ENCODE data around the gene POLA1. TPM values are rescaled to one million over a fixed set of nuclear protein-coding genes. Genes with fewer than 3 reads are reported as not detected.

The POLA1 gene
- total RNA-seq, 1 experiment from 2014 or later, result 13.6 TPM

- no peak for DNase-seq (ENCODE audit: low read depth)
- in situ Hi-C loops (cut with HindIII; ENCODE audit: low pct_unique_long_range_greater_than_20kb, low sequenced_read_pairs), result no loop called here
These were observed 231.7 kb downstream of the POLA1 start for GRCh38 chrX:24925430-24925829.

- DNase-seq (ENCODE audit: low read depth), result no peak
- in situ Hi-C loops (cut with HindIII; ENCODE audit: low pct_unique_long_range_greater_than_20kb, low sequenced_read_pairs), result no loop called here
These were observed 233.7 kb downstream of the POLA1 start for GRCh38 chrX:24927372-24927771.

GRCh38 chrX:24928114-24928513, 234.4 kb downstream of the POLA1 start:
- in situ Hi-C loops (cut with HindIII; ENCODE audit: low pct_unique_long_range_greater_than_20kb, low sequenced_read_pairs), result no loop called here
- DNase-seq (ENCODE audit: low read depth), result no peak

DNA sequence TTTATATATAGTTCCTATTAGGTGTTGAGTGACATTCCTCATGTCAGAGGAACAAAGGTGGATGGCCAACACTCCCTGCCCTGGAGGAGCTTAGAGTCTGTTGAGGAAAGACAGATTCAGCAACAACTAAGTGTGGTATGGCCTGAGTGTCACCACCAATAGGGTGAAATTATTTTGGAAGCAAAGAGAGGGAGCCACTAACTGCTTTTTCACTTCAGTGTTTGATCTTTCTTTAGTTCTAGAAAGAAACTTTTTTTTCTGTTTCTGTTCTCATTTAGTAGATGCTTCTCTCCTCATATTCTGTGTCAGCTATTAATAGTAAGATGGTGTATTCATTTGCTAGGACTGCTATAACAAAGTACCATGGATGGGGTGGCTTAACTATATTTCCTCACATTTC, 240.6 kb downstream of the POLA1 start:
- in situ Hi-C loops (cut with HindIII; ENCODE audit: low pct_unique_long_range_greater_than_20kb, low sequenced_read_pairs), result no loop called here

DNA sequence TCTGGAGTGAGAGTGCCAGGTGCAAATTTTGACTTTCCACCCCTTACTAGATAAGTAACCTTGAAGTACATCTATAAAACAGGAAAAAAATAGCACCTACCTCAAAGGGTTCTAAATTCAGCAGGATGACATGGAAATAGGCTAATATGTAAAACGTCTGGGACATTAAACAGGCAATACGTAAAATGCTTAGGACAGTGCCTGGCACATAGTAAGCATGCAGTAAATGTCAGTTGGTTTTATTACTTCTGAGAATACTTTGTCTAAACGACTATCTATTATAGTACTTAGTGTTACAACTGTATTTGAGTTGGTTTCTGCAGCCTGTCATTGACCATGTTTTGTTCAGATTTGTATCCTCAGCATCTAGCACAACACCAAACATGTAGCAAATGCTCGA, 251.3 kb downstream of the POLA1 start:
- in situ Hi-C loops (cut with HindIII; ENCODE audit: low pct_unique_long_range_greater_than_20kb, low sequenced_read_pairs), result no loop called here
- DNase-seq (ENCODE audit: low read depth), result no peak

More for the DNA sequence above, 240.6 kb downstream of the POLA1 start:
- DNase-seq (ENCODE audit: low read depth), result no peak

DNA sequence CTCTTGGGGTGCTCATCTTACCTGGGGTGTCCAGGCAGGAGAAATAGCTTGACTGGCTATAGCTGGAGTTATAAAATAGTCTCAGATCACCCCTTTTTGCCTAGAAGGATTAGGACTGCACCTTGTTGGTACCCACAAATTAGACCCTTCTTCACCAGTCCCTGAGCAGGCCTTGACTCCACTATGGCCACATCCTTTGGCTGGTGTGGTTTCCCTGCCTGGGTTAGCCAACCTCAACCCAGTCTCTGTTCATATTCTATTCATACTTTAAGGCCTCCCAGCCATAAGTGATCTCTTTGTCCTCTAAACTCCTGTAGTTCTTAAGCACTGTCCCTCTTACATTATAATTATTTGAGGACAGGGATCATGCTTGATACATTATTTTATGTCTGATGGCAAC, 252.7 kb downstream of the POLA1 start:
- no peak for DNase-seq (ENCODE audit: low read depth)
- in situ Hi-C loops (cut with HindIII; ENCODE audit: low pct_unique_long_range_greater_than_20kb, low sequenced_read_pairs), result no loop called here

GRCh38 chrX:24954732-24955131, 261.0 kb downstream of the POLA1 start:
- in situ Hi-C loops (cut with HindIII; ENCODE audit: low pct_unique_long_range_greater_than_20kb, low sequenced_read_pairs), result no loop called here
- DNase-seq (ENCODE audit: low read depth), result no peak

DNA sequence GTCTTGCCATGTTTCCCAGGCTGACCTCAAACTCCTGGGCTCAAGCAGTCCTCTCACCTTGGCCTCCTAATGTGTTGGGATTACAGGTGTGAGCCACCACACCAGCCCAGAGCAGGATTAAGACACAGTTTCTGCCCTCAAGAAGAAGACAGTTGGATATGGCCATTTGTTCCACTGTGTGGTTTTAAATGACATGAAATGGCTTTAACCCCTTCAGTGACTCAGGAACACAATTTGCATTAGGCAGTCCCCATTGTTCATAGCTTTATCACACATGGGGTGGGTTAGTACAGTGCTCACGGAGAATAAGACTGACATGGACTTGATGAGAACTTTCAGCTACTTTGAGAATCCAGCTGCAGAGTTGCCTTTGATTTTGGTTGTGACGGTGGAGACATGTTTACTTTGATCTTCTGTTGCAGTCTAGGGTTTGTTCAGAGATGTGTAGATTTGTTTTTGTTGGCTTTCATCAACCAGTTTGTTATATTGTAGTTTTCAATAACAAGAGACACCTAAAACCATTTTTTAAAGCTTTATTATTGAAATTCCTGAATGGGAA, 261.7 kb downstream of the POLA1 start:
- in situ Hi-C loops (cut with HindIII; ENCODE audit: low pct_unique_long_range_greater_than_20kb, low sequenced_read_pairs), result no loop called here

GRCh38 chrX:24956828-24957227, 263.1 kb downstream of the POLA1 start:
- in situ Hi-C loops (cut with HindIII; ENCODE audit: low pct_unique_long_range_greater_than_20kb, low sequenced_read_pairs), result no loop called here
- DNase-seq (ENCODE audit: low read depth), result no peak

More for the DNA sequence above, 261.7 kb downstream of the POLA1 start:
- no peak for DNase-seq (ENCODE audit: low read depth)

- DNase-seq (ENCODE audit: low read depth), result no peak
- in situ Hi-C loops (cut with HindIII; ENCODE audit: low pct_unique_long_range_greater_than_20kb, low sequenced_read_pairs), result no loop called here
These were observed 268.1 kb downstream of the POLA1 start for GRCh38 chrX:24961809-24962208.

- in situ Hi-C loops (cut with HindIII; ENCODE audit: low pct_unique_long_range_greater_than_20kb, low sequenced_read_pairs), result no loop called here
- no peak for DNase-seq (ENCODE audit: low read depth)
These were observed 270.1 kb downstream of the POLA1 start for GRCh38 chrX:24963823-24964222.

- in situ Hi-C loops (cut with HindIII; ENCODE audit: low pct_unique_long_range_greater_than_20kb, low sequenced_read_pairs), result no loop called here
- no peak for DNase-seq (ENCODE audit: low read depth)
These were observed 271.7 kb downstream of the POLA1 start for GRCh38 chrX:24965372-24965771.

DNA sequence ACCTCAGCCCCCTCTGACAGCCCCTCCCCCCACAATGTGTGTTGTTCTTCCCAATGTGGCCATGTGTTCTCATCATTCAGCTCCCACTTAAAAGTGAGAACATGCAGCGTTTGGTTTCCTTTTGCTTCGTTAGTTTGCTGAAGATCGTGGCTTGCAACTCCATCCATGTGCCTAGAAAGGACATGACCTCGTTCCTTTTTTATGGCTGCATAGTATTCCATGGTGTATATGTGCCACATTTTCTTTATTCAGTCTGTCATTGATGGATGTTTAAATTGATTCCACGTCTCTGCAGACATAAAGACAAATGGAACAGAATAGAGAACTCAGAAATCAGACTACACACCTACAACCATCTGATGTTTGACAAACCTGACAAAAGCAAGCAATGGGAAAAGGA, 276.1 kb downstream of the POLA1 start:
- in situ Hi-C loops (cut with HindIII; ENCODE audit: low pct_unique_long_range_greater_than_20kb, low sequenced_read_pairs), result no loop called here
- no peak for DNase-seq (ENCODE audit: low read depth)

DNA sequence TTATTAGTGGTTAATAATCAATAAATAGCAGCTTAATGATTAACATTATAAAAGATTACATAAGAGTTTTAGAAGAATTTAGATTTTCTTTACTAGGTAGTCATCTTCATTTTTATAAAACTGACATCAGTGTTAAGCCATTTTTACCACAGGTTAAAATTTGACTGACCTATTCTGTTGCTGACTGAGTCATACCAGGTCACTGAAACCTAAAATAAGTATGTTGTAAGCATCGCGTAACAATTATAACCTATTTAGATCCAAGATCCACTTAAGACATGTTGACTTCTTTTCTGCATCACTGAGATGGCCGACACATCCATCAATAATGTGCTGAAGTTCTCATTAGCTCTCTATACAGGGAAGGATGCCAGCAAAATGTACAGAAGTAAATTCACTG, 285.4 kb downstream of the POLA1 start:
- DNase-seq (ENCODE audit: low read depth), result peak; percentile 50
- in situ Hi-C loops (cut with HindIII; ENCODE audit: low pct_unique_long_range_greater_than_20kb, low sequenced_read_pairs), result no loop called here

DNA sequence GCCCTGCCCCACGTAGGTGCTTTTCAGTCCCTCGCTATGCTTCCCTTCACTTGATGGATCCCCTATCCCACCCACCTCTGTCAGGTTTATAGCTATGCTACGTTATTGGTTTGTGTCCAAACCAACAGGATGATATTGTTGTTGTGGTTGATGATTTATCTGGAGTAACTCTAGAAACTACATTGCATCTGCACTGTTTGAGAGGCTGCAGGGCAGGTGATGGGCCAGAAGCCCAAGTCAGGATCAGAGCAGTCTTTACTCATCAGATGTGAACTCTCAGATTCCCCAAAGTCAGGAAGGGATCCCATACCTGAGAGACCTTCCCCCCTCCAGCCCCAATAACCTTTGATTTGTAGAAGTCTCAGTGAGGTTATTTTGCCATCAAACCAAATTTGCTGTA, 287.3 kb downstream of the POLA1 start:
- in situ Hi-C loops (cut with HindIII; ENCODE audit: low pct_unique_long_range_greater_than_20kb, low sequenced_read_pairs), result no loop called here

GRCh38 chrX:24982306-24982965, 288.7 kb downstream of the POLA1 start:
- in situ Hi-C loops (cut with HindIII; ENCODE audit: low pct_unique_long_range_greater_than_20kb, low sequenced_read_pairs), result no loop called here
- peak; percentile 4 for DNase-seq (ENCODE audit: low read depth)

More for the DNA sequence above, 287.3 kb downstream of the POLA1 start:
- no peak for DNase-seq (ENCODE audit: low read depth)

GRCh38 chrX:24983931-24984330, 290.2 kb downstream of the POLA1 start:
- no peak for DNase-seq (ENCODE audit: low read depth)
- in situ Hi-C loops (cut with HindIII; ENCODE audit: low pct_unique_long_range_greater_than_20kb, low sequenced_read_pairs), result no loop called here

GRCh38 chrX:24985120-24985519, 291.4 kb downstream of the POLA1 start:
- DNase-seq (ENCODE audit: low read depth), result no peak
- in situ Hi-C loops (cut with HindIII; ENCODE audit: low pct_unique_long_range_greater_than_20kb, low sequenced_read_pairs), result no loop called here

GRCh38 chrX:24987731-24988130, 294.0 kb downstream of the POLA1 start:
- in situ Hi-C loops (cut with HindIII; ENCODE audit: low pct_unique_long_range_greater_than_20kb, low sequenced_read_pairs), result no loop called here
- DNase-seq (ENCODE audit: low read depth), result no peak

- in situ Hi-C loops (cut with HindIII; ENCODE audit: low pct_unique_long_range_greater_than_20kb, low sequenced_read_pairs), result no loop called here
- no peak for DNase-seq (ENCODE audit: low read depth)
These were observed 294.6 kb downstream of the POLA1 start for GRCh38 chrX:24988314-24988713.
